Measurements from ENCODE around the gene ESYT2. TPM values are rescaled to one million over a fixed set of nuclear protein-coding genes. Genes with fewer than 3 reads are reported as not detected.

Gene ESYT2
- total and polyA plus RNA-seq, 9 of the 15 experiments (the other 6 are each of a cell fraction or from before 2014, with no cell fraction given), result 5.8 to 86.9 (median 64.7) TPM

GRCh38 chr7:158704524-158705233, 124.6 kb downstream of the ESYT2 start, which contains the start of gene NCAPG2 (continued):
- no peak for TF ChIP-seq AFF1 (IDR thresholded peaks at IDR 0.05; ENCODE audit: low read depth in 1 of 2, partially characterized antibody in 2 of 2)
- TF ChIP-seq FOXO4 (CRISPR knock-in tag; IDR thresholded peaks at IDR 0.05), result 0 out of 2 replicates have a peak, but pooled peaks have one; percentile 57
- TF ChIP-seq NCOR1 (IDR thresholded peaks at IDR 0.05), result no peak
- peak; percentile 87 for TF ChIP-seq ZNF395 (CRISPR knock-in tag; IDR thresholded peaks at IDR 0.05)
- TF ChIP-seq CBX8 (IDR thresholded peaks at IDR 0.05; ENCODE audit: borderline replicate concordance, extremely low read depth, low read depth, low read length, poor library complexity, severe bottlenecking), result no peak
- no peak for TF ChIP-seq ELK1 (CRISPR knock-in tag; IDR thresholded peaks at IDR 0.05)
- TF ChIP-seq RBM15 (IDR thresholded peaks at IDR 0.05; ENCODE audit: insufficient read depth, low read length), result no peak
- TF ChIP-seq STAT5B (CRISPR knock-in tag; IDR thresholded peaks at IDR 0.05), result no peak
- TF ChIP-seq TFE3 (CRISPR knock-in tag; IDR thresholded peaks at IDR 0.05), result no peak
- TF ChIP-seq L3MBTL2 (IDR thresholded peaks at IDR 0.05), result peak; percentile 94
- TF ChIP-seq TRIM24 (IDR thresholded peaks at IDR 0.05), result peak in 1 of 2 experiments; percentile 29; a peak in 2 of 4 replicates
- TF ChIP-seq ZBTB1 (CRISPR knock-in tag; IDR thresholded peaks at IDR 0.05; ENCODE audit: borderline replicate concordance, low read depth), result no peak
- no peak for TF ChIP-seq BCL6 (CRISPR knock-in tag; IDR thresholded peaks at IDR 0.05)
- TF ChIP-seq STAT5A (IDR thresholded peaks at IDR 0.05; ENCODE audit: borderline replicate concordance, low read length), result no peak
- TF ChIP-seq DMBX1 (CRISPR knock-in tag; IDR thresholded peaks at IDR 0.05; ENCODE audit: borderline replicate concordance), result peak; percentile 52; the same call in 1 of the 2 replicates
- peak; percentile 73 for TF ChIP-seq NFIC (IDR thresholded peaks at IDR 0.05)
- TF ChIP-seq ESRRA (IDR thresholded peaks at IDR 0.05; ENCODE audit: borderline replicate concordance, low read depth), result peak; percentile 76

Measured in K562 (cell line).